Activated naive CD4-positive, alpha-beta T cell treated with anti-CD3 and anti-CD28 coated beads, Interleukin-2, amount 50 U/mL, for 72 hours (primary cell): Measurements from ENCODE around the gene REG4. TPM values are rescaled to one million over a fixed set of nuclear protein-coding genes. Genes with fewer than 3 reads are reported as not detected.
A peak's percentile ranks its signal among the peaks of the same experiment; 100 is the strongest.

Experiments used
- ATAC-seq, 2 donors: fragments of 150-1000 bp; cut with Tn5 transposase; 2 replicates each; pipeline ENCODE4 v1.10.0; 2021; ENCODE audit warnings: mild to moderate bottlenecking in 2 of 2, moderate library complexity in 2 of 2
- DNase-seq, 2 donors: peaks; one replicate each; pipeline ENCODE4 v3.0.0; 2021 to 2022; ENCODE audit warnings: low spot score in 2 of 2
- H3K27ac Mint-ChIP-seq, 2 donors: one replicate each; pipeline ENCODE4 v1.8.0; 2022; ENCODE audit warnings: mild to moderate bottlenecking in 2 of 2, mixed read lengths in 2 of 2
- H3K36me3 Mint-ChIP-seq, 2 donors: one replicate each; pipeline ENCODE4 v1.8.0; 2022; ENCODE audit warnings: mixed read lengths in 2 of 2
- H3K9me3 Mint-ChIP-seq, 2 donors: one replicate each; pipeline ENCODE4 v1.8.0; 2022; ENCODE audit warnings: mixed read lengths in 2 of 2
- total RNA-seq, 2 donors: library from RNA; stranded (reverse); gene quantifications; one replicate each; pipeline ENCODE4 v1.2.3, GENCODE V29; 2022

Gene REG4
- total RNA-seq, 2 donors from 2014 or later: 0.89 to 7.2 TPM

DNA sequence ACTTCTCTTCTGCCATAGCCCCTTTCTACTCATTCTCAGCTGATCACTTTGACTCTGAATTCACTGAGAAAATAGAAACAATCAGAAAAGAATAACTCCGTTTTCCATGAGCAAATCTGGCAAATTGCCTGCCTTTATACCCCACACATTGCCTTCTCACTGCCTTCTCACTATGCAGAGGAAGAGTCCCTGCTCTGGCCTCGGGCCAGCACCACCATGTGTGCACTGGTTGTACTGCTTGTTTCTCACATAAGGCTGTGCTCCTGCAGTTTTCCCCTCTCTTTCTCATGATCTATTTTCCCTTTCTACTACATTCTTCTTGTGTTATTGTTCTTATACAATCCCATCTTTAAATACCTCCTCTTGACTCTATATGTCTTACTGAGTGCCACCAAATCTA lies 40.2 kb downstream of the REG4 start:
- H3K36me3 Mint-ChIP-seq: no peaks in the 10 kb centered on the region
- H3K27ac Mint-ChIP-seq: no peak overlapping the region
- ATAC-seq (no peak), DNase-seq (no peak)
- no peaks in the 10 kb centered on the region for H3K9me3 Mint-ChIP-seq

DNA sequence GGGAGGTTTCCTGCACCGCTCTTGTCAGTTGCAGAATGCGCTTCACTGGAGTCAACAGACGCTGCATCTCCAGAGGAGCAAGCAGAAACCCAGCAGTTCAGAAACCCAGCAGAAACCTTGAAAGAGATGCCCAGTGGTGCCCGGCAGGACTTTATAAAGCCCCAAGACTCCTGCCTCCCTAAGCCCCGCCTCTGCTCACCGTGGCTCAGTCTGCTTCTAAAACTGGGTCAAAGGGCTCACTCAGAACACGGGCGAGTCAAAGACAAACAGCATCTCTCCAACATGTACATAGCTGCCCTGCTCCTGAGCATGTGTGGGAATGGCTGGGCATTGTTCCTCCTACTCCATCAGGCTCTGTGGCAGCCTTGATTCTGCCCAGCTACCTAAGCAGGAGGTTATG lies 42.5 kb downstream of the REG4 start, which contains the start of gene HMGCS2:
Gene HMGCS2 (minus strand): TSS at position 128 of the 400 bp plus-strand sequence. CDS start 61 bp downstream, at position 67.
- ATAC-seq (no peak), DNase-seq (no peak)
- no peak within 1 kb of the TSS for H3K27ac Mint-ChIP-seq
- no peaks in the 10 kb centered on the region for H3K9me3 Mint-ChIP-seq
- H3K36me3 Mint-ChIP-seq: no peaks in the 10 kb centered on the region

DNA sequence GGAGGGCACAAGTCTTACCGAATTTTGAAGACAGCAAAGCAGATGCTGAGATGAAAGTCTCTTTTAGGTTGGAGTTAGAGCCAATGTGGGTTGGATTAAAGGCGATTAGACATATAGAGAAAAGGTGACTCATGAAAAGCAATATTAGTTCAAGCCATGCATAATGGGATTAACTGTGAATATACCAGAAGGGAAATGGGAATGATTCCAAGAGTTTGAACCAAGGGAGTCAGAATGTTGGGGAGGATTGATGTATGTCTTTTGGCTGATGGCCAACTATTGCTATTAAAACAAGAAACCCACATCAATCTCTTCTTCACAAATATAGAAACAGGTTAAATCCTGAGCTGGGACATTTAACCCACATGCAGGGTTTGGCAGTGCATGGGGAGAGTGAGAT lies 43.8 kb downstream of the REG4 start:
- Mint-ChIP-seq H3K36me3 (no peaks in the 10 kb centered on the region), H3K27ac (no peak overlapping the region), H3K9me3 (no peaks in the 10 kb centered on the region)
- ATAC-seq: peak in 1 of 2 donors; percentile 34
- DNase-seq: no peak

DNA sequence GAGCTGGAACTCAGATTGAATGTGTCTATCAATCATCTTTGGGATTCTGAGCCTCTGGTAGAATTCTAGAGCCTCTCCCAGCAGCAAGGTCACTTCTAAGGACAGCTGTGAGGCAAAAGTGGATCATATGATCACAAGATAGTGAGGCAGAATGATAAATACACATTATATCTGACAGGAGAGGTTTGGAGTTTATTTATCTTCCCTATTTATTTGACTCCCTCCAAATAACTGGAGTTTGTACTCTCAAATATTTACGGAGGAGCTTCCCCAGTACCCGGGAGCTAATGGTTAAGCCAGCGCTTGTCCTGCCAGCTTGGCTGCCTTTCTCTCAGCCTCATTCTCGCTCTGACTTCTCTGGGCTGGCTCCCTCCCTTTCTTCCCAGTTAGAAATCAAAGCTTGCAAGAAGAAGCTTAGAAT lies 44.9 kb downstream of the REG4 start:
- no peak for DNase-seq
- H3K27ac Mint-ChIP-seq: no peak overlapping the region

DNA sequence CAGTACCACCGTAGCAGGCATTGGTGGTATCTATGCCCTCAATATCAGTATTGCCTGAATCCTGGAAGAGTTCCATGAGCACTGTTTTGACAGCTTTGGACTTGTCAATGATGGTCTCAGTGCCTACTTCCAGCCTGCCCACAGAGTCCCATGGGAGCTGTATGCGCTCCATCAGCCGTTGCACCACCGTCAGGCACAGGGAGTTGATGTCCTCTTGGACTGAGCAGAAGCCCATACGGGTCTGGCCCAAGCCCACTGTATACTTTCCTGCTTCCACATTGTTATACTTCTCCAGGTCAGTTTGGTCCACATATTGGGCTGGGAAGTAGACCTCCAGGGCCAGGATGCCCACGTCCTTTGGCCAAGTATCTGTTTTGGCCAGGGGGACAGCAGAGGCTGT lies 47.0 kb downstream of the REG4 start:
- H3K36me3 Mint-ChIP-seq: no peaks in the 10 kb centered on the region
- no peak overlapping the region for H3K27ac Mint-ChIP-seq
- H3K9me3 Mint-ChIP-seq: no peaks in the 10 kb centered on the region
- no peak for ATAC-seq
- no peak for DNase-seq

More for the DNA sequence above, 44.9 kb downstream of the REG4 start:
- ATAC-seq: no peak
- Mint-ChIP-seq H3K36me3 (no peaks in the 10 kb centered on the region), H3K9me3 (no peaks in the 10 kb centered on the region)

DNA sequence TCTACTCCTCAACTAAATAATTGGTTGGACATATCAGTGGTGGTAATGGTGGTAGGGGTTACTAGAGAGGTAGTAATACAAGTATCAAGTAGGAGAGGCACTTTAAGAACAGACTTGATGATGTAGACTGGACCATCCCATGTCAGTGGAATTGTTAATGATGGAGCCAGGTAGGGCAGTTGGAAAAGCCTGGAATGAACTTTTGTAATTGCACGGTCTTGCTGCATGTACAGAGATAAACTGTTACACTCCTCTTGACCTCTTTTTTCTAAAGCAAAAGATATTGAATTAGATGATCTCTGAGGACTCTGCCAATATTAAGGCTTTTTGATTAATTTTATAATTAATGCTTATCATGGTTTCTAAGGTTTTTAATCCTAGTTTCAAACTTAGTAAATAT lies 48.3 kb downstream of the REG4 start:
- ATAC-seq (no peak), DNase-seq (no peak)
- Mint-ChIP-seq H3K27ac (no peak overlapping the region), H3K36me3 (no peaks in the 10 kb centered on the region), H3K9me3 (no peaks in the 10 kb centered on the region)

DNA sequence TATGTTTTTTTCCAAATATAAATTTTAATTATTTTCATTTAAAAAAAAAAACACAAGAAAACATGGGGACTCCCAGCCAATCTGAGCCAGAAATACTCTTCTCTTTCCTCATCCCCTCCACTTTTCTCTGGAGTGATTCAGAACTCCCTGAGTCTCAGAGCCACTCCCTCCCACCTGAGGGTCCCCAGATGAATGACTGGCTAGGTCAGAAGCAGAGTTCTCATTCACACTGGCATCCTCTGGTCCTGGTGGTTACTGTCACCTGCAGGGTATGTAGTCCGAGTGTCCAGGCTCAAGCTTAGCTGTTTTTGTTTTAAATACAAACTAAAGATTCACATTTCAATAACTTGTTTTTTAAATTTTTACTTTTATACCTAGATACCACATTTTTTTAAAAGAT lies 48.9 kb downstream of the REG4 start:
- no peak for DNase-seq
- no peak for ATAC-seq
- H3K36me3 Mint-ChIP-seq: no peaks in the 10 kb centered on the region
- H3K27ac Mint-ChIP-seq: no peak overlapping the region
- H3K9me3 Mint-ChIP-seq: no peaks in the 10 kb centered on the region

DNA sequence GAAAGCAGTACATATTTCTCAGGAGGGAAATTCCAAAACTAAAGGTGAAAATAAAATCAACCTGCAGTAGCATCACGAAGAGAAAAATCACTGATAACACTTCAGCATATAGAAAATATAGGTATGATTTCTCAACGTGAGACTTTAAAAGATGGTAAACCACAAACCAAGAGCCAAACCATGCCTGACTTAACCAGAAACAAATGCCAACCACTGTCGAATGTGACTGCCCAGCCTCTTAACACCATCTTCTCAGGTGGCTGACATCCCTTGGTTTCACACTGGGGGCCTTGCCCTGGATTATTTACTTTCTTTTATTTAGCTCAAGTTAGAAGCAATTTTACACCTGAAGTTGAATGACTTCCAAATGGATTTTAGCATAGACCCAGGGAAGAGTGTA lies 52.7 kb downstream of the REG4 start:
- peak in 1 of 2 donors; percentile 28 for ATAC-seq

DNA sequence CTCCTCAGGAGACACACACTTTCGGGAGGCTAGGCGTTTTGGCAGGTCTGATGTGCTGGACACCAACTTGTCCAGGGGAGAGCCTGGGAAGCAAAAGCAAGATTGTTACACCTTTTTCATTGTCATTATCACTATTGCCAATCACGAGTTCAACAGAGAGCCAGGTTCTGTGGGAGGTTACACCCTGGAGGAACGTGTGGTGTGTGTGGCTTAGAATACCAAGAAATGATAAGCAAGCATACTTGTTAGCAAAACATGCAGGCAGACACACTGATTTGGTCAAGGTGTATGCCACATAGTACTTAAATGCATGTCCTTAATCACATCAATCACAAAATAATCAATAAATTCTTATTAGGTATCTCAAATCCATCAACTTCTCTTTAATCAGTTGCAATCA lies 58.7 kb downstream of the REG4 start:
- Mint-ChIP-seq H3K9me3 (no peaks in the 10 kb centered on the region), H3K36me3 (no peaks in the 10 kb centered on the region), H3K27ac (no peak overlapping the region)
- ATAC-seq (no peak), DNase-seq (no peak)

More for the DNA sequence above, 52.7 kb downstream of the REG4 start:
- Mint-ChIP-seq H3K9me3 (no peaks in the 10 kb centered on the region), H3K27ac (no peak overlapping the region), H3K36me3 (no peaks in the 10 kb centered on the region)
- no peak for DNase-seq

DNA sequence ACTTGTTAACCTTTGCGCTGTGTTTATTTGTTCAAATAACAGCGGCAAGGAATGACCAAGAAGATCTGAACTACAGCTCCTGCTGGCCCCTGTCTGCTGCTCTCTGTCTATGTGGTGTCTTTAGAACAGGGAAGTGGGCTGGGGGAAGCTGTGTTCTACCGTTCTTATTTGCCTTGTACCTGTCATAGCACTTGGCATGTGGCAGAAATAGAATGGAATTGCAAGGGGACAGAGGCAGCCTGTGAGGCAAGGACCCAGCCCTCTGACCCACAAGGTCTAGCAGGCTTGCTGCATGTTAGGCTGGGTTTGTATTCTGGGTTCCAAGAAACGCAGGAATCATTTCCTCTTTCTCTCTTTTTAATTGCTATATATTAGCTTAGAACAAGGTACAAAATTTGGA lies 63.2 kb downstream of the REG4 start:
- no peak overlapping the region for H3K27ac Mint-ChIP-seq
- DNase-seq: no peak
- H3K9me3 Mint-ChIP-seq: no peaks in the 10 kb centered on the region
- H3K36me3 Mint-ChIP-seq: peaks cover 0 to 5% of the 10 kb centered on the region in 2 donors
- no peak for ATAC-seq

DNA sequence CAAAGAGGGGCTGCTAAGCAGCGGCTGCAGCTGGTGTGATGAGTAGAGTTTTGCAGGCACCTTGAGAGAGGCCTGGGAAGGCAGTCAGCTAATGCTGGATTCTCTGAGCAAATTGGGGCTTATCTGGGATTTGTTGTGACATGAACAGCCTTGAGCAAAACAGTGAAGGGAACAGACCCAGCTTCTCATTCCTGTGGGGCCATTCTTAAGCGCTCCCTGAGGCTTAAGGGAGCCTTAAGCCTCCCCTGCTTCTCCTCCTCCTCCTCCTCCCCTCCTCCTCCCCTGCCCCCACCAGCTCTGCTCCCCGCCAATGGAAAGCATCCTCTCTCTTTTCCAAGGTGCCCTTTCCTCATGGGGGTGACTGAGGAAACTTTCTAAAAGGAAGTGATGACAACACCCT lies 63.8 kb downstream of the REG4 start:
- H3K27ac Mint-ChIP-seq: no peak overlapping the region
- no peak for DNase-seq
- H3K36me3 Mint-ChIP-seq: peaks cover 0 to 5% of the 10 kb centered on the region in 2 donors
- no peak for ATAC-seq
- H3K9me3 Mint-ChIP-seq: no peaks in the 10 kb centered on the region

DNA sequence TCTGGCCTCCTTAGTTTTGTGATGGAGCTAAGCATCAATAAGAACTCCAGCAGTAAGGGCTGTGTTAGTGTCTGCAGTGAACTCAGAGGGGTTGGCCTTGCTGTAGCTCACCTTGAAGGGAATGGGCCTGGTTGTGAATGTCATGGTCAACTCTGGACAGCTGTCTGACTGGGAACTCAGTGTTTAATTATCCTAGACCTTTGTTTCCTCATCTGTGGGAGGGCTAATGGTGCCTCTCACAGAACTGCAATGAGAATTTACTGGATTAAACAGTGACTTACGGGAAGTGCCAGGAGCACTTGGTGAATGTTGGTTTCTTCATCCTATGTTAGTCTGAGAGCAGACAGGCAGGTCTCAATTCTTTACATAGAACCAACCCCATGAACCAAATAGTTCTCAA lies 66.2 kb downstream of the REG4 start:
- H3K9me3 Mint-ChIP-seq: no peaks in the 10 kb centered on the region
- H3K36me3 Mint-ChIP-seq: peaks cover 0 to 5% of the 10 kb centered on the region in 2 donors
- no peak for ATAC-seq
- H3K27ac Mint-ChIP-seq: no peak overlapping the region
- DNase-seq: no peak

DNA sequence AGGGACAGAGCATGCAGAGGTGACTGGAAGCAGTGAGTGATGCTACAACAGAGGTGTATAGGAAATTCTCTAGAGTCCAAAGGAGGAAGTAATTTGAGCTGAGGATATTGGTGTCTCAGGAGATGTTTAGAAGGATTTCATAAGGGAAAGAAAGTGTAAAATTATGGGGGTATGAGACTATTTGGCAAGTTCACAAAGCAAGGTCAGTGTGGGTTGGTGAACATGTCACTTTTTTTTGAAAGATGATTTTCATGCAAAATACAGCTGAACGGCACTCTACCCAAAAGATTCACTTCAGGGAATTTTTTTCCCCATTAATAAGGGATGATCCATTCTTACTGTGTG lies 66.7 kb downstream of the REG4 start:
- Mint-ChIP-seq H3K36me3 (peaks cover 0 to 5% of the 10 kb centered on the region in 2 donors), H3K9me3 (no peaks in the 10 kb centered on the region), H3K27ac (peak overlapping the region; percentile 2 to 19)
- DNase-seq (no peak), ATAC-seq (no peak)

Other genes with a start within 250 kb of the REG4 start
- under 1 TPM; 0.09 to 0.70 TPM for gene ZNF697, start 163.2 kb downstream of the REG4 start, total RNA-seq
- gene PHGDH, start 99.5 kb downstream of the REG4 start, total RNA-seq: 100 to 1,000 TPM in 1 of 2 donors, 10 to 100 TPM in 1; 73.2 to 241 TPM
- gene HMGCS2, start 42.6 kb downstream of the REG4 start, total RNA-seq: not detected
- not detected for gene ADAM30, start 85.1 kb upstream of the REG4 start, total RNA-seq